Epithelial cell of esophagus (primary cell): ENCODE results near the gene AFAP1L1.

ENCODE experiments used
- DNase-seq: peaks from one replicate; pipeline ENCODE4 v3.0.0; 2010; ENCODE audit warnings: low read depth
- H3K4me3 ChIP-seq: 2 replicates; pipeline ENCODE4 v1.5.1; 2011; ENCODE audit warnings: mild to moderate bottlenecking, low read length, control low read depth
- TF ChIP-seq, protein P1 (sequence below): IDR thresholded peaks from 2 replicates; pipeline ENCODE4 v1.5.1; 2011; ENCODE audit warnings: low read depth, mild to moderate bottlenecking, low read length, control low read depth, inconsistent platforms; ENCODE audit not compliant: insufficient read depth; ENCODE audit errors: missing control alignments

AFAP1L1 gene

DNA sequence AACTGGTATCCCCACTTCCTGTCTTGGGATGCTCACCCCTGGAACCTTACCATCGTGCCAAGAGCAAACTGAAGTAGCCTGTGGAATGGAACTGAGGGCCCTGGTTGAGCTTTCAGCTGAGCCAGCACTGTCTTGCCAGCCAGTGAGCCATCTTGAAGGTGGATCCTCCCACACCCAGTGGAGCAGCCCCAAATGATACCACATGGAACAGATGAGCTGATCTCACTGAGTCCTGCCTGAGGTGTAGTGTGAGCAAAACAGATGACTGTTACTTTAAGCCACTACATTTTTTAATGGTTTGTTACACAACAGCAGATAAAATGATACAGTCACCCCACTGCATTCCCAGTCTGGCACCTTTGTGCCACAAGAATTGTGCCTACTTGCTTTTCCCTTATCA is 84.0 kb downstream of the AFAP1L1 start:
- TF ChIP-seq, protein P1, sequence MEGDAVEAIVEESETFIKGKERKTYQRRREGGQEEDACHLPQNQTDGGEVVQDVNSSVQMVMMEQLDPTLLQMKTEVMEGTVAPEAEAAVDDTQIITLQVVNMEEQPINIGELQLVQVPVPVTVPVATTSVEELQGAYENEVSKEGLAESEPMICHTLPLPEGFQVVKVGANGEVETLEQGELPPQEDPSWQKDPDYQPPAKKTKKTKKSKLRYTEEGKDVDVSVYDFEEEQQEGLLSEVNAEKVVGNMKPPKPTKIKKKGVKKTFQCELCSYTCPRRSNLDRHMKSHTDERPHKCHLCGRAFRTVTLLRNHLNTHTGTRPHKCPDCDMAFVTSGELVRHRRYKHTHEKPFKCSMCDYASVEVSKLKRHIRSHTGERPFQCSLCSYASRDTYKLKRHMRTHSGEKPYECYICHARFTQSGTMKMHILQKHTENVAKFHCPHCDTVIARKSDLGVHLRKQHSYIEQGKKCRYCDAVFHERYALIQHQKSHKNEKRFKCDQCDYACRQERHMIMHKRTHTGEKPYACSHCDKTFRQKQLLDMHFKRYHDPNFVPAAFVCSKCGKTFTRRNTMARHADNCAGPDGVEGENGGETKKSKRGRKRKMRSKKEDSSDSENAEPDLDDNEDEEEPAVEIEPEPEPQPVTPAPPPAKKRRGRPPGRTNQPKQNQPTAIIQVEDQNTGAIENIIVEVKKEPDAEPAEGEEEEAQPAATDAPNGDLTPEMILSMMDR, result no peak
- peak; percentile 82 for DNase-seq
- no peak overlapping the region for H3K4me3 ChIP-seq

GRCh38 chr5:149356391-149356790 is 84.7 kb downstream of the AFAP1L1 start:
- TF ChIP-seq, protein P1, result no peak
- peak; percentile 59 for DNase-seq
- no peak overlapping the region for H3K4me3 ChIP-seq

DNA sequence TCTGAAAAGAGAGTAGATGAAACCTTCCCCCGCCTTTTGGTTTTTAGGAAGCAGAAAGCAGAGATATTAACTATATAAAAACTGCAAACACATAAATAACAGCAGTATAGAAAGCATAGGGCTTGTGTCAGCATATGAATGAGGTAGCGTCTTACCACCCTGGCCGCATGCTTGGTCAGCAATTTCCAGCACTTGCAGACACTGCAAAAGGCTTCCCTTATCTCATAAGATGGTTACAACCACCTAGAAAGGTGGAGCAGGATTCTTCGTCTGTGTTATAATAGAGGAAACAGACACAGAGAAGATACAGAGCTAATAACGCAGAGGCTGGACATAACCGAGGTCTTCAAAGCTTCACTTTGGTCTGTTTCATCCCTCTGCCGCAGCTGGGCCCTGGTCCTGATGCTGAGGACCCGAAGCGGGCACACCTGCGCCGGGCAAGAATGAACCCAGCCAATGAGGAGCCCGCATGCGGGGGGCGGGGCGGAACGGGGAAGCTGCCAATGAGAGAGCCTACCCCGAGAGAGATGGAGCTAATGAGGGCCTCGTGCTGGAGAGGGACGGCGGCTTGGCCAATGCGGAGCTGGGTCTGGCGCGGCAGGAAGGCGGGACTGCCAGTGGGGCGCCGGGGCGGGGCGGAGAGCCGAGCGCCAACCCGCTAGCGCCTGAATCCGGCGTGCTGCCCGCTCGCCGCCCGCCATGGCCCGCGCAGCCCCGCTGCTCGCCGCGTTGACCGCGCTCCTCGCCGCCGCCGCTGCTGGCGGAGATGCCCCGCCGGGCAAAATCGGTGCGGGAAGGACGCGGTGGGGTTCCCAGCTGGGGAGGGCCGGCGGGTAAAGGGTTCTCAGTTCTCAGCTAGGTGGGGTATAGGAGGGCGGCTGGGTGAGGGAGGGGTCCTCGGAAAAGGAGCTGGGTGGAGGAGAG is 86.0 kb downstream of the AFAP1L1 start, which contains the start of gene PCYOX1L:
TSS of gene PCYOX1L (plus strand) at position 677 of the 924 bp plus-strand sequence. CDS start at position 700, 23 bp downstream.
- TF ChIP-seq, protein P1, result no peak
- H3K4me3 ChIP-seq, result peak within 1 kb of the TSS; percentile 79
- peak; percentile 99 for DNase-seq

DNA sequence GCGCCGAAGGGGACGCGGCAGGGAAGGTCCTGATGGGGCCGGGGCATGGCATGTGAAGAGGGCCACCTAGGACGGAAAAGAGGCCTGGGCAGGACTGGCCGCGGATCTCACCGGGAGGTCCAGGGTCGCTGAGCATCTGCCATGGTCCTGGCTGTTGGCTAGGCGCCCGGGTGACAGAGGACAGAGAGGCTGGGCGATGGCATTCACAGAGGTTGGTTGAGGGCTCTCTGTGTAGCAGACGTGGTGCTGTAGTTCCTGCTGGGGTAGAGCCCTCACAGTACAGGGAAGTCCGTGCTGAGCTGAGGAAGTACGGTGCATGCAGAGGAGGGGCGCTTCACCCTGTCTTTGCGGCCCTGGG is 86.6 kb downstream of the AFAP1L1 start:
- peak overlapping the region; percentile 79 for H3K4me3 ChIP-seq
- peak; percentile 10 for DNase-seq
- TF ChIP-seq, protein P1, result no peak

DNA sequence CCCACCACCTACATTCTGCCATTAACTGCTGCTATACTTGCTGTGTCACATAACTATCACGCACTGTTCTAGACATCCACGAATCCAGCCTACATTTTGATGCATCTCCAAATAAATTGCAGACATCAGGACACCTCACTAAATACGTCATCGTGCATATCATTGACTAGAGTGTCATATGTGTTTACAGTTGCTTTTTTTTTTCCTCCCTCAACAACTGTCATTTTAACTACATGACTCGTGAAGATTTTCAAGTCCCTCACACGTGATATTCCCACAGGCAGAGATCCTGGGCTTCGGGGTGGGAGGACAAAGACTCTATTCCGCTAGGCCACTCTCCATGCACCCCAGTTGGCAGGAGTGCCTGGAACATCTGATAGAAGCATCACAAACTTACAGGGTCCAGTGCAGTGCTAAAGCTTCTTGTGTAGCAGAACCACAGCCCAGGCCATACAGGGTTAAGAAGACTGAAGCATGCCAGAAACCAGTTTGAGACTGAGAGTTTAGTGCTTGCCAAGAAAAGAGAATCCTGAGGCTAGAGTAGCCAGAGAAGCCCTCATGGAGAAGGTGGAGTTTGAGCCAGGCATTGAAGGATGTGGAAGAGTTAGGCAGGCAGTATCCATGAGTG is 87.3 kb downstream of the AFAP1L1 start:
- peak overlapping the region; percentile 79 for H3K4me3 ChIP-seq
- TF ChIP-seq, protein P1, result no peak
- DNase-seq, result no peak

- no peak for DNase-seq
- H3K4me3 ChIP-seq, result no peak overlapping the region
- TF ChIP-seq, protein P1, result no peak
Observed at GRCh38 chr5:149360272-149360671, 88.6 kb downstream of the AFAP1L1 start.
